GM10266 (cell line): ENCODE measurements around the gene SLC7A7.

Experiments
- DNase-seq: peaks from one replicate; pipeline ENCODE4 v3.0.0; 2012; ENCODE audit errors: extremely low spot score
- TF ChIP-seq, protein P1 (sequence below): IDR thresholded peaks from 2 replicates; pipeline ENCODE4 v1.5.1; 2012; ENCODE audit warnings: mild to moderate bottlenecking, low read depth; ENCODE audit not compliant: control insufficient read depth, insufficient read depth; ENCODE audit errors: missing control alignments

The SLC7A7 gene

DNA sequence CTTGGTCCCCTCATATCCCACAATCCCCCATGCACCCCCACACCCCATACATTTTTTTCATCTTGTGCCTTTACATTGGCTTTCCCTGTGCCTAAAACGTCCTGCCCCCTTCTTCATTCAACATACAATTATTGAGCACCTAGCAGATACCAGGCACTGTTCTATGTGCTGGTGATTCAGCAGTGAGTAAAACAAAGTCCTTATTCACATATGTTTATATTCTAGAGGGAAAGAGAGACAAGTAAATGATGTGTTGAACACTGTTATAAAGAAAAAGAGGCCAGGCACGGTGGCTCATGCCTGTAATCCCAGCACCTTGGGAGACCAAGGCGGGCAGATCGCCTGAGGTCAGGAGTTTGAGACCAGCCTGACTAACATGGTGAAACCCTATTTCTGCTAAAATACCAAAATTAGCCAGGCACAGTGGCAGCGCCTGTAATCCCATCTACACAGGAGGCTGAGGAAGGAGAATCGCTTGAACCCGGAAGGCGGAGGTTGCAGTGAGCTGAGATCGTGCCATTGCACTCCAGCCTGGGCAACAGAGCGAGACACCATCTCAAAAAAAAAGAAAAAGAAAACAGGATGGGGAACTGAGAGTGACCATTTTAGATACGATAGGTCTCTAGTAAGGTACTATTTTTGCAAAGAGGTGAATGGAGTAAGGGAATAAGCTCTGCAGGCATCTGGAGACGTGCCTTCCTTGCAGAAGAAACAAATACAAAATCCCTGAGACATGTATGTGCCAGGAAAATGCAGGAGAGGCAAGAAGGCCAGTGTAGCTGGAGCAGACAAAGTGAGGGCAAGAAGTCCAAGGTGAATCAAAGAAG is 12.2 kb downstream of the SLC7A7 start:
- no peak for DNase-seq
- TF ChIP-seq, protein P1, sequence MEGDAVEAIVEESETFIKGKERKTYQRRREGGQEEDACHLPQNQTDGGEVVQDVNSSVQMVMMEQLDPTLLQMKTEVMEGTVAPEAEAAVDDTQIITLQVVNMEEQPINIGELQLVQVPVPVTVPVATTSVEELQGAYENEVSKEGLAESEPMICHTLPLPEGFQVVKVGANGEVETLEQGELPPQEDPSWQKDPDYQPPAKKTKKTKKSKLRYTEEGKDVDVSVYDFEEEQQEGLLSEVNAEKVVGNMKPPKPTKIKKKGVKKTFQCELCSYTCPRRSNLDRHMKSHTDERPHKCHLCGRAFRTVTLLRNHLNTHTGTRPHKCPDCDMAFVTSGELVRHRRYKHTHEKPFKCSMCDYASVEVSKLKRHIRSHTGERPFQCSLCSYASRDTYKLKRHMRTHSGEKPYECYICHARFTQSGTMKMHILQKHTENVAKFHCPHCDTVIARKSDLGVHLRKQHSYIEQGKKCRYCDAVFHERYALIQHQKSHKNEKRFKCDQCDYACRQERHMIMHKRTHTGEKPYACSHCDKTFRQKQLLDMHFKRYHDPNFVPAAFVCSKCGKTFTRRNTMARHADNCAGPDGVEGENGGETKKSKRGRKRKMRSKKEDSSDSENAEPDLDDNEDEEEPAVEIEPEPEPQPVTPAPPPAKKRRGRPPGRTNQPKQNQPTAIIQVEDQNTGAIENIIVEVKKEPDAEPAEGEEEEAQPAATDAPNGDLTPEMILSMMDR = no peak

DNA sequence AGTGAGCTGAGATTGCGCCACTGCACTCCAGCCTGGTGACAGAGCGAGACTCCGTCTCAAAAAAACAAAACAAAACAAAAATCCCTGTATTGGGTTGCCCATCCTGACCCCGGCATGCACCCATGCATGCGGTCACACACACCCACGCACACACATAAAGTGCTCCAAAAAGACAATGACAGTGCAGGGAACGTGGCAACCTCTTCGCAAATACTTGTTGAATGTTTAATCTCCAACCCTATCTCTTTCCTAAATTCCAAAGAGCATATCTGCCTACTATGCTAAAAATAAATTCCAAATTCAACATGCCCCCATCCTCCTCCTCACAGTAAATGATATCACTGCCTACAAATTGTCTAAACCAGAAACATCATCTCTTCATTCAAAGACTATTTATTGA is 13.5 kb downstream of the SLC7A7 start:
- TF ChIP-seq, protein P1 = no peak

DNA sequence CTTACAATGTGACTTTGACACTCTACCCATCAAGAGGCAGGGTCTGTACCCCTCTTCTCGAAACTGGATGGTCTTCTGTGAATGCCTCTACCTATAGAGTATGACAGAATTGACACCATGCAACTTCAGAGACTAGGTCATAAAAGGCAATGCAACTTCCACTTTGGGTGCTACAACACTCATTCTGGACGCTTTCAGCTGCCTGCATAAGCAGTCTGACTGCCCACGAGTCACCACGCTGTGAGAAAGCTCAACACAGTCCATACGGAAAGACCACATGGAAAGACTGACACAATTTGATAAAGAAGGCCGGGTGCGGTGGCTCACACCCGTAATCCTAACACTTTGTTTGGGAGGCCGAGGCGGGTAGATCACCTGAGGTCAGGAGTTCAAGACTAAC is 14.9 kb downstream of the SLC7A7 start:
- TF ChIP-seq, protein P1 = no peak
- DNase-seq = no peak

More for the DNA sequence above, 13.5 kb downstream of the SLC7A7 start:
- no peak for DNase-seq

DNA sequence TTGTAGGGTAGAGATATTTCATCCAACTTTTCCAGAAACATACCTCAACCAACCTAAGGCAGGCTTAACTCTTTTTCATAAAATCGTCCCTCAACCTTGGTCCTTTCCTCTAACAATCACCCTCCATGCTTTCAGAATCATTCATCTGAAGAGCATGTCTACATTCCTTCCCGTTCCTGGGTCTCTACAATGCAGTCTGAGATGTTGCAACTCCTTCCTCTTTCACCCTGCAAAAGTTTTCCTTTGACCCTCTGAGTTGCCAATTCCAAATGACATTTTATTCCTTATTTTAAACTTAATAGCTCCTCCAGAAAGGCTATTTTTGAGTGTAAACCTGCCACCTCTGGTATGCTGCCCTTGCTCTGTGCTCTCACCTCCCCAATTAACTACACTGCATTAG is 16.7 kb downstream of the SLC7A7 start:
- no peak for DNase-seq
- TF ChIP-seq, protein P1 = no peak

DNA sequence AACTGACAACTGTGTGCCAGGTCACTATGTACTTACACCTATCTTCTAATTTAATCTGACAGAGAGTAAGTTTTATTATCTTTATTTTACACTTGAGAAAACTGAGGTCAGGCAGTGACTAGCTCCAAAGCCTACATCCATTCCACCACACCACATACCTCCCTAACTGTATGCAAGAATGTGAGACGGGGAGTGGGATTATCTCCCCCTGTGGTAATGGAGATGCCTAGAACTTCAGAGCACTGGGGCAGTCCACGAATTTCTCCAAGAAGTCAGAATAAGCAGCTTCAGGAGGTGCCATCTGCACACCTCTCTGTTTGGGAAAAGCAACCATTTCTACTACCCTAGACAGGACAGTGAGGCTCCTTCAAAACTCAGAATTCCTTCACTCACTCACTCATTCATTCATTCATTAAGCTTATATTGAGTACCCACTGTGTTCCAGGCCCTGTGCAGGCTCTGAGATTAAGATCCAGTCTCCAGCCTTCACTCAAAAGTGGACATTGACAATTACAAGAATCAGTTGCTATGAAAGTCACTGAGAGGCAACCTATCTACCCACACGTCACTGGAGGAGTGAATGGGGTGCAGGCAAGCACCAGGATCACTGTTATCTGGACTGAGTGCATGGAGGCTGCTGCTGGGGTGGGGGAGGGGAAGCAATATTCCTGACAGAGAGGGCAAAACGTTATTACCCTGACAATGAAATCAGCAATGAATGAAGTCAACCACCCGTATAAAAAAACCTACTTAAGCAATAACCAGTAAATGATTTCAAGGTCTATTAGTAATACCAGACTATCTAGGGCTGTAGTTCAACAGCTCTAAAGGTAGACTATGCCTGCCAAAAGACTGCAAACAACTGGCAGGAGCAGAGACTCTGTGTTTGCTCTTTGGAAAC is 18.0 kb downstream of the SLC7A7 start:
- DNase-seq = no peak
- TF ChIP-seq, protein P1 = no peak

DNA sequence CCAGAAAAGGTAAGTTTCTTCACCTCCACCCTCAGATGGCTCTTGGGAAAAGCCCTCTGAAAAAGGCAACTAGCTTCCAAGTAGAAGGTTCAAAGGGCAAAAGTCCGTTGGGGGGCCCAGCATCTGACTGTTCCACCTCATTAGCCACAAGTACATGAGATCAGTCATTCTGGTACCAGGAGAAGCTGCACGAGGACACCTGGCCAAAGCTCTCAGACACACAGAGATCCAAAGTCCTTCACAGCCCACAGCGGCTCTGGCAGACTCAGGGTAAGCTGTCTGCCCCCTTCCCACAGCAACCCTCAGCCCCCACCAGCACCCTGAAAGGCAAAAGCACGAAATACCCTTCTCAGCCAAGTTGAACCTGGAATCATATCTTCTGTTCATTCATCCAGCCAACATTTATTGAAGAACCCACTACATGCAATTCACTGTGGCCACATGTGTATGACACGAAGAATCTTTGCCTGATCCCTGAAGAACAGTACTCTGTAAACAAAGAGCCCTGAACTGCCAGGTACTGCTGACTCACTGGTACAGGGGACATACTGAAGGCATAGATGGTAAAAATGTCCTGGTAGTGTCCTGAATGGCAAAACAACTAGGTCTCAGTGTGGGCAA is 19.0 kb downstream of the SLC7A7 start:
- TF ChIP-seq, protein P1 = no peak
- DNase-seq = no peak
